GM19397 (cell line): ENCODE measurements around the gene VPS39.

Experiments used
- ATAC-seq: cut with Tn5 transposase; IDR thresholded peaks from one replicate; pipeline ENCODE4 v1.9.1; 2021; ENCODE audit warnings: mild to moderate bottlenecking, moderate library complexity; ENCODE audit not compliant: unreplicated experiment

VPS39 gene

GRCh38 chr15:42202653-42203052 is 5.5 kb downstream of the VPS39 start:
- ATAC-seq = no peak

- no peak for ATAC-seq
Observed at GRCh38 chr15:42201801-42202200, 6.3 kb downstream of the VPS39 start.

- no peak for ATAC-seq
Observed at GRCh38 chr15:42199126-42199525, 9.0 kb downstream of the VPS39 start.

- ATAC-seq = no peak
Observed at GRCh38 chr15:42198516-42198915, 9.6 kb downstream of the VPS39 start.

- no peak for ATAC-seq
Observed at GRCh38 chr15:42194513-42194912, 13.6 kb downstream of the VPS39 start.

GRCh38 chr15:42193383-42193782 is 14.7 kb downstream of the VPS39 start:
- no peak for ATAC-seq

- ATAC-seq = no peak
Observed at GRCh38 chr15:42191610-42192346, 16.3 kb downstream of the VPS39 start.

GRCh38 chr15:42190370-42190769 is 17.7 kb downstream of the VPS39 start:
- no peak for ATAC-seq

GRCh38 chr15:42185801-42186200 is 22.3 kb downstream of the VPS39 start:
- ATAC-seq = no peak

GRCh38 chr15:42184736-42185135 is 23.4 kb downstream of the VPS39 start:
- no peak for ATAC-seq

- ATAC-seq = no peak
Observed at GRCh38 chr15:42184296-42184695, 23.8 kb downstream of the VPS39 start.

- ATAC-seq = no peak
Observed at GRCh38 chr15:42182961-42183360, 25.1 kb downstream of the VPS39 start.

GRCh38 chr15:42182328-42182886 is 25.7 kb downstream of the VPS39 start:
- ATAC-seq = no peak

GRCh38 chr15:42178056-42178455 is 30.0 kb downstream of the VPS39 start:
- no peak for ATAC-seq

GRCh38 chr15:42175671-42176070 is 32.4 kb downstream of the VPS39 start:
- ATAC-seq = no peak

GRCh38 chr15:42172475-42172874 is 35.6 kb downstream of the VPS39 start:
- no peak for ATAC-seq

- ATAC-seq = no peak
Observed at GRCh38 chr15:42171795-42172194, 36.3 kb downstream of the VPS39 start.

- no peak for ATAC-seq
Observed at GRCh38 chr15:42171122-42171521, 37.0 kb downstream of the VPS39 start.

- no peak for ATAC-seq
Observed at GRCh38 chr15:42166225-42166940, 41.7 kb downstream of the VPS39 start.

GRCh38 chr15:42165106-42165505 is 43.0 kb downstream of the VPS39 start:
- ATAC-seq = no peak

- ATAC-seq = no peak
Observed at GRCh38 chr15:42163947-42164550, 44.1 kb downstream of the VPS39 start.

GRCh38 chr15:42163291-42163690 is 44.8 kb downstream of the VPS39 start:
- ATAC-seq = no peak
